GM23248 (cell line): ENCODE results near the gene GFM1.

ENCODE experiments used
- EZH2 ChIP-seq: fragments of 200-600 bp; sonication (generic); IDR thresholded peaks from 2 replicates; pipeline ENCODE4 v1.6.1; 2018; ENCODE audit warnings: antibody characterized with exemption, mild to moderate bottlenecking; ENCODE audit not compliant: insufficient read depth, poor library complexity, severe bottlenecking
- EZH2phosphoT487 ChIP-seq: fragments of 200-600 bp; sonication (generic); IDR thresholded peaks from 2 replicates; pipeline ENCODE4 v1.6.1; 2018; ENCODE audit warnings: antibody characterized with exemption, moderate library complexity, mild to moderate bottlenecking, low read depth; ENCODE audit not compliant: insufficient read depth

DNA sequence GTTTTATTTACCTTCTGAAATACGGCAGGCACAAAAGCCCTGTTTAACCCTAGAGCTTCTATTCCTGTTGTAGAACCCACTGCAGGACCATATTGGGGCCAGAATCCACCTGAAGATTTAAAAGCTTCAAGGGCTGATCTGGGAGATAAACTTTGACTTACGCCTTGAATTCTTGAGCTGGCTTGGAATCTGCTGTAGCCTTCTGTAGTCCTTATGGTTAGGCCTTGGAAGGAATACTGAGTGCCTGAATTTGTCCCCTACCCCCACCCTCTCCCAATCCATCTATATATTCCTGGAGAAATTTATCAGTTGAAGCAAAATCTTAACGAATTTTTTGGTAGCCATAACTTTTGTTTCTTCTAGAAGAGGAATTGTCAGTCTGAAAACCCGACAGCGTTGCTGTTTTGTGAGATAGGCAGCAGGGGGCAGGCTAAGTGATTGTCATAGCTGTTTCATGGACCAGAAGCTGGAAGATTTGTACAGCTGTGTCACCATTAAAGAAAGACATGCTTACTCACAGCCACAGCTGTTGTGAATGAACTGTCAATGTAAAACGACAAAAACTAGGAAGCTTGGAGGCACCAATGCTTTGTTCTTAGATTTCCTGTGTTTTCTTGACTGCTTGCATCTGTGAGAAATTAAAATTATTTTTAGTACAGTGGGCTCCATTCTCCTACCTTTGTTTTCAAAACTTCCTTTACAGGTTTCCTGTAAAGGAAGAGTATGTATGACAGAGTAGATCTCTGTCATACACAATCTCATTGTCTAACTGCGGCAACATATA is 15.3 kb downstream of the GFM1 start:
- TF ChIP-seq EZH2 (no peak), EZH2phosphoT487 (no peak)
